Uterus (tissue), 4 donors: Measurements from ENCODE around the gene TPI1. TPM values are rescaled to one million over a fixed set of nuclear protein-coding genes. Genes with fewer than 3 reads are reported as not detected.

Experiments
- DNase-seq, 2 donors: peaks; one replicate each; pipeline ENCODE4 v3.0.0-alpha.2; 2019 to 2020
- H3K27ac ChIP-seq, 2 donors: fragments of 200-600 bp; sonication (generic); 1 replicate in 1 of 2; 2 replicates in 1 of 2; pipeline ENCODE4 v1.5.1; 2016 to 2018
- H3K27me3 ChIP-seq, 2 donors: fragments of 200-600 bp; sonication (generic); one replicate each; pipeline ENCODE4 v1.5.1; 2018 to 2019; ENCODE audit warnings: control low read depth in 1 of 2
- H3K36me3 ChIP-seq, 2 donors: fragments of 200-600 bp; sonication (generic); one replicate each; pipeline ENCODE4 v1.5.1; 2019; ENCODE audit warnings: control low read depth in 1 of 2
- H3K4me1 ChIP-seq, 2 donors: fragments of 200-600 bp; sonication (generic); one replicate each; pipeline ENCODE4 v1.5.1; 2018 to 2019; ENCODE audit warnings: control low read depth in 1 of 2
- H3K4me3 ChIP-seq, 2 donors: fragments of 200-600 bp; sonication (generic); 1 replicate in 1 of 2; 2 replicates in 1 of 2; pipeline ENCODE4 v1.5.1; 2018 to 2019; ENCODE audit warnings: mild to moderate bottlenecking in 1 of 2
- H3K9me3 ChIP-seq, 2 donors: fragments of 200-600 bp; sonication (generic); one replicate each; pipeline ENCODE4 v1.5.1; 2019; ENCODE audit warnings: control low read depth in 1 of 2
- CTCF ChIP-seq, 4 experiments: fragments of 200-600 bp in 2 of 4; fragments of 450-650 bp in 2 of 4; sonication (generic) in 2 of 4; IDR thresholded peaks; one replicate each; pipeline ENCODE4 v1.5.1; 2016 to 2019; ENCODE audit warnings: antibody characterized with exemption in 4 of 4, mild to moderate bottlenecking in 2 of 4, moderate library complexity in 1 of 4
- POLR2A ChIP-seq, 2 donors: fragments of 450-650 bp; IDR thresholded peaks; one replicate each; pipeline ENCODE4 v1.6.1; 2016; ENCODE audit warnings: antibody characterized with exemption in 2 of 2, mild to moderate bottlenecking in 1 of 2, moderate library complexity in 1 of 2
- intact Hi-C: fragments of 100-400 bp; cut with DNase I; formaldehyde crosslinking; loops from one replicate; pipeline ENCODE4 v1.15.1; 2023; ENCODE audit warnings: low total_unique reads
- total RNA-seq, 4 donors: library from RNA; depleted of rRNA in 3 of 4; stranded (reverse); fragments of >200 nt in 3 of 4; gene quantifications; one replicate each; pipeline versions ENCODE4 v1.1.0 to v1.2.4, GENCODE V29; 2014 to 2023
- donor health status: DM: yes; HTN: yes; CAD: no.

The TPI1 gene
- total RNA-seq, 4 donors from 2014 or later, result 159 to 307 (median 240) TPM

- TF ChIP-seq POLR2A (IDR thresholded peaks at IDR 0.05) (peak; percentile 13 to 43), CTCF (IDR thresholded peaks at IDR 0.05) (no peak)
- peak overlapping the region; percentile 91 to 96 for H3K4me3 ChIP-seq
- intact Hi-C loops, result loop anchor here (10.0 kb wide), 1 partner anchor 74 kb away; the partner anchor contains the start of gene MLF2
- peaks cover 5 to 6% of the 10 kb centered on the region in 2 donors for H3K4me1 ChIP-seq
- no peaks in the 10 kb centered on the region for H3K9me3 ChIP-seq
- H3K36me3 ChIP-seq, result no peaks in the 10 kb centered on the region
- H3K27ac ChIP-seq, result peak overlapping the region; percentile 90 to 97
- H3K27me3 ChIP-seq, result no peaks in the 10 kb centered on the region
- DNase-seq, result peak; percentile 53 to 59
Measured at GRCh38 chr12:6828781-6829535, 38.4 kb upstream of the TPI1 start.

GRCh38 chr12:6829536-6830220 is 37.7 kb upstream of the TPI1 start:
- H3K27me3 ChIP-seq, result no peaks in the 10 kb centered on the region
- peaks cover 5 to 6% of the 10 kb centered on the region in 2 donors for H3K4me1 ChIP-seq
- no peaks in the 10 kb centered on the region for H3K36me3 ChIP-seq
- no peak for DNase-seq
- H3K9me3 ChIP-seq, result no peaks in the 10 kb centered on the region
- H3K27ac ChIP-seq, result peak overlapping the region; percentile 90 to 97
- intact Hi-C loops, result loop anchor here (10.0 kb wide), 1 partner anchor 75 kb away; the partner anchor contains the start of gene MLF2
- peak overlapping the region; percentile 91 to 96 for H3K4me3 ChIP-seq
- TF ChIP-seq POLR2A (IDR thresholded peaks at IDR 0.05) (no peak), CTCF (IDR thresholded peaks at IDR 0.05) (peak in 1 of 4 experiments; percentile 15)

GRCh38 chr12:6830286-6830890 is 36.9 kb upstream of the TPI1 start:
- Histone ChIP-seq H3K27ac (peak overlapping the region; percentile 90 to 97), H3K9me3 (no peaks in the 10 kb centered on the region), H3K27me3 (no peaks in the 10 kb centered on the region), H3K4me1 (peaks cover 5 to 6% of the 10 kb centered on the region in 2 donors), H3K4me3 (no peak overlapping the region), H3K36me3 (no peaks in the 10 kb centered on the region)
- no peak for DNase-seq
- TF ChIP-seq CTCF (IDR thresholded peaks at IDR 0.05), result no peak
- no peak for TF ChIP-seq POLR2A (IDR thresholded peaks at IDR 0.05)
- intact Hi-C loops, result no loop called here

GRCh38 chr12:6830999-6831398 is 36.3 kb upstream of the TPI1 start:
- Histone ChIP-seq H3K9me3 (no peaks in the 10 kb centered on the region), H3K27ac (no peak overlapping the region), H3K4me1 (peaks cover 5 to 6% of the 10 kb centered on the region in 2 donors), H3K4me3 (no peak overlapping the region), H3K36me3 (no peaks in the 10 kb centered on the region), H3K27me3 (no peaks in the 10 kb centered on the region)
- TF ChIP-seq POLR2A (IDR thresholded peaks at IDR 0.05), result no peak
- TF ChIP-seq CTCF (IDR thresholded peaks at IDR 0.05), result no peak
- intact Hi-C loops, result no loop called here
- DNase-seq, result no peak
